ENCODE data around the gene PELO. TPM values are rescaled to one million over a fixed set of nuclear protein-coding genes. Genes with fewer than 3 reads are reported as not detected.

Gene PELO
- total and polyA plus RNA-seq, 2 donors from 2014 or later, result 29.6 to 38.7 TPM

- Histone ChIP-seq H3K36me3 (ENCODE audit: control insufficient read depth in 2 of 3, insufficient read depth in 3 of 3, low read length in 3 of 3) (no peaks in the 10 kb centered on the region), H3K9ac (ENCODE audit: low read length in 3 of 3) (no peak overlapping the region), H3K4me3 (ENCODE audit: low read length in 3 of 3) (no peak overlapping the region), H3K4me1 (ENCODE audit: control insufficient read depth in 2 of 3, insufficient read depth in 2 of 3, low read depth in 1 of 3, low read length in 3 of 3) (no peaks in the 10 kb centered on the region), H3K27ac (ENCODE audit: low read depth in 2 of 2, low read length in 2 of 2) (no peak overlapping the region), H3K9me3 (ENCODE audit: control insufficient read depth in 2 of 3, insufficient read depth in 1 of 3, low read length in 3 of 3) (no peaks in the 10 kb centered on the region), H3K27me3 (ENCODE audit: control insufficient read depth, insufficient read depth, low read length) (no peaks in the 10 kb centered on the region)
- intact Hi-C loops (cut with DNase I), result no loop called here
- no peak for DNase-seq
- TF ChIP-seq CTCF (IDR thresholded peaks at IDR 0.05; ENCODE audit: borderline replicate concordance, extremely low read depth, insufficient read depth), result no peak
- FAIRE-seq, result no peak
Measured at GRCh38 chr5:52769061-52769460, 18.7 kb upstream of the PELO start.

GRCh38 chr5:52770287-52770939 is 17.3 kb upstream of the PELO start:
- Histone ChIP-seq H3K27me3 (ENCODE audit: control insufficient read depth, insufficient read depth, low read length) (no peaks in the 10 kb centered on the region), H3K4me1 (ENCODE audit: control insufficient read depth in 2 of 3, insufficient read depth in 2 of 3, low read depth in 1 of 3, low read length in 3 of 3) (no peaks in the 10 kb centered on the region), H3K9ac (ENCODE audit: low read length in 3 of 3) (no peak overlapping the region), H3K4me3 (ENCODE audit: low read length in 3 of 3) (no peak overlapping the region), H3K27ac (ENCODE audit: low read depth in 2 of 2, low read length in 2 of 2) (no peak overlapping the region), H3K36me3 (ENCODE audit: control insufficient read depth in 2 of 3, insufficient read depth in 3 of 3, low read length in 3 of 3) (no peaks in the 10 kb centered on the region), H3K9me3 (ENCODE audit: control insufficient read depth in 2 of 3, insufficient read depth in 1 of 3, low read length in 3 of 3) (no peaks in the 10 kb centered on the region)
- TF ChIP-seq CTCF (IDR thresholded peaks at IDR 0.05; ENCODE audit: borderline replicate concordance, extremely low read depth, insufficient read depth), result no peak
- intact Hi-C loops (cut with DNase I), result no loop called here
- DNase-seq (no peak), FAIRE-seq (no peak)

GRCh38 chr5:52771343-52772039 is 16.2 kb upstream of the PELO start:
- no peak overlapping the region for H3K4me3 ChIP-seq (ENCODE audit: low read length in 3 of 3)
- no peaks in the 10 kb centered on the region for H3K36me3 ChIP-seq (ENCODE audit: control insufficient read depth in 2 of 3, insufficient read depth in 3 of 3, low read length in 3 of 3)
- no peak for TF ChIP-seq CTCF (IDR thresholded peaks at IDR 0.05; ENCODE audit: borderline replicate concordance, extremely low read depth, insufficient read depth)
- DNase-seq (no peak), FAIRE-seq (no peak)
- H3K27me3 ChIP-seq (ENCODE audit: control insufficient read depth, insufficient read depth, low read length), result no peaks in the 10 kb centered on the region
- no peak overlapping the region for H3K9ac ChIP-seq (ENCODE audit: low read length in 3 of 3)
- no peak overlapping the region for H3K27ac ChIP-seq (ENCODE audit: low read depth in 2 of 2, low read length in 2 of 2)
- H3K9me3 ChIP-seq (ENCODE audit: control insufficient read depth in 2 of 3, insufficient read depth in 1 of 3, low read length in 3 of 3), result no peaks in the 10 kb centered on the region
- intact Hi-C loops (cut with DNase I), result no loop called here
- H3K4me1 ChIP-seq (ENCODE audit: control insufficient read depth in 2 of 3, insufficient read depth in 2 of 3, low read depth in 1 of 3, low read length in 3 of 3), result no peaks in the 10 kb centered on the region

Data from kidney (tissue), 14 donors.